Stimulated activated CD8-positive, alpha-beta memory T cell treated with anti-CD3 and anti-CD28 coated beads, Interleukin-15, amount 100 ng/mL, for 48 hours (primary cell): ENCODE data around the gene VPS39.

Experiments
- DNase-seq, 2 donors: peaks; one replicate each; pipeline ENCODE4 v3.0.0-alpha.2; 2020; ENCODE audit warnings: low read depth in 2 of 2

The VPS39 gene

DNA sequence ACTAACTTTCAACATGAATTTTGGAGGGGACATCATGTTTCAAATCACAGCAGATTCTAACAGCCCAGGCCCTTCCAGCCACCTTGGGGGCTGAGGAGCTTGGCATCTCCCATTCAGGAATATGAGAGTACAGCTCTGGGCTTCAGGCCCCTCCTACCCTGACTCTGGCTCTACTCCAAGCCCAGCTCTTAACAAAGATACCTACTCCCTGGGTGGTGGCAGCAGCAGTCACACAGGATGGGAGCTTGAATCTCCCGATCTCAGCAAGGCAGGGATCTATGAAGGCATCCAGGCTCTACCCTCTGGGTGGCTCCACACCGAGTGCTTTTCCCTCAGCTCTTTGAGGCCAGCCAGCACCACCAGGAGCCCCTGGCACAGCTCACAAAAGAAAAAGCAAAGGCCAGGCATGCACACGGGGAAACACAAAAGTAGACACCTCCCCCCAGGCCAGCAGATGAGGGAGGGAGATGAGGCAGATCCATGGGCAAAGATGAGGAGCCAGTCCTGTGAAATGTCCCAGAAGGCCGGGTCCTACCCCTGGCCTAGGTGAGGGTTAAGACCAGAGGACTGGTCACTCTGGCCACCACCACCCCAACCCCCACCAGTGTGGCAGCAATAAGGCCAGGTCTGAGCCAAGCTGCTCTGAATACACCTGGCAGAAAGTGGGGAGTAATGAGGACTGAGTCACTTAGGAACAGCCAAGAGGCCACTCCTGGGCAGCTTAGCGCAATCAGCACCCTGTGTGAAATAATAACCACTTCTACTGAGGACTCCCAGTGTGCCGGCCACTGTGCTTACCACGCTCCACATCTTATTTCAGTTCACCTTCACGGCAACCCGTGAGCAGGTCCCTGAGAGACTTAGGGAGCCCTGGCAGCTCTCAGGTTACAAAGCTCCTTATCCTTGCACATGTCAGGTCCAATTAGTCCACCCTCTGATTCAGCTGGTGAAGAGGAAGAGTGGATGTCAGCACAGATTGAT is 76.0 kb downstream of the VPS39 start:
- no peak for DNase-seq

DNA sequence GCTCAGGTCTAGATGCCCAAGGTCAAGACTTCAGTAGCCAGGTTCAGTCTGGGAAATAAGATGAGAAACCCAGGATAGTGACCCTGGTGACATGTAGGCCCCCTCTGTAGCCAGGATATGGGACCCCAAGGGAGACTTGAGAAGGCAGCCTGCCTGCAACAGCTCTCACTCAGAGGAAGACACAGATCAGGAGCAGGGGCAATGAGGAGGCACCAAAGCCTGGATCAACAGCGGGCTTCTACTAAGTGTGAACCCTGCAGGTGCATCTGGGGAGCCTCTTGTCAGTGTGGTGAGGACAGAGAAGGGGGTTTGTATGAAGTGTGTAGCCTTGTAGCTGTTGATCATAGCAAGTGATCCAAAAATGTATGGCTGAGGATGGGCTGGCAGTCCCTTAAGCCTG is 77.1 kb downstream of the VPS39 start:
- no peak for DNase-seq

DNA sequence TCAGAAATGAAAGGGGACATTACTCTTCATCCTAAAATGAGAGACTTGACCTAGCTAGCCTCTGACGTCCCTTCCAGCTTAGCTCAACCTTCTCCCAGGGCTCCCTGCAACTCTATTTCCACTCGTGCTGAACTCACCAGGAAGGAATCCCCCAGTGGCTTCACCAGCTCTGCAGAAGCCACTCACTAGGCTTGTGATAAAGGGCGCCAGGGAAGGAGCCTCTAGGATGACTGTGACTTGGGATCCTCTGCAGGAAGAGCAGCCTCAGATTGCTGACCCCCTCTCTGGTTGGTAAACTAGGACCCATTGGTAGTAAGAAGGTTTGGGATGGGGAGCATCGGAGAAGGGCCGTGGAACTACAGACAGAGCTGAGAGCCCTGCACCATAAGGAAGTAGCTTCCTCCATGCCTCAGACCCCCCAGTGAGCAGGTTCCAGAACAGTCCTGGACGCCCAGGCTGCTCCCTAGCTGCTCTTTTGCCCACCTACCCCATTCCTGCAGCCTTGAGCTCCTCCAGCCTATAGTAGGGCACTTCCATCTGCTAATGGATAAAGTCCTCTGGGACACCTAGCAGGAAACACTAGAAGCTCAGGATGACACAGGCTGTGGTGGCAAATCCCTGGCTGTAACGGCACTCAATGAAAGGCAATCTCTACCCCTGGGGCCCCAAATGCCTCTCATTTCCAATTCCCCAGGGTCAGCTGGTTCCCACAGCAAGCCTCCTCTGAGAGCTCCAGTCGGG is 77.7 kb downstream of the VPS39 start:
- no peak for DNase-seq

DNA sequence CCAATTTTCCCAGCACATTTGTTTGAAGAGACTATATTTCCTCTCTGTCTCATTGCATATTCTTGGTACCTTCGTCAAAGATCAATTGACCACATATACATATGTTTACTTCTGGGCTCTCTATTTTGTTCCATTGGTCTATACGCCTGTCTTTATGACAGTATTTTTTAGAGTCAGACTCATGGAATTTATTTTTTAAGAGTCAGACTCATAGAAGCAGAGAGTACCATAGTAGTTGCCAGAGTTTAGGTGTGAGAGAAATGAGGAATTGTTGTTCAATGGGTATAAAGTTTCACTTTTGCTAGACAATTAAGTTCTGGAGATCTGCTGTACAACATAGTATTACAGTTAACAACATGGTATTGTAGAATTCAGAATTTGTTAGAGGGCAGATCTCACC is 78.7 kb downstream of the VPS39 start:
- no peak for DNase-seq

DNA sequence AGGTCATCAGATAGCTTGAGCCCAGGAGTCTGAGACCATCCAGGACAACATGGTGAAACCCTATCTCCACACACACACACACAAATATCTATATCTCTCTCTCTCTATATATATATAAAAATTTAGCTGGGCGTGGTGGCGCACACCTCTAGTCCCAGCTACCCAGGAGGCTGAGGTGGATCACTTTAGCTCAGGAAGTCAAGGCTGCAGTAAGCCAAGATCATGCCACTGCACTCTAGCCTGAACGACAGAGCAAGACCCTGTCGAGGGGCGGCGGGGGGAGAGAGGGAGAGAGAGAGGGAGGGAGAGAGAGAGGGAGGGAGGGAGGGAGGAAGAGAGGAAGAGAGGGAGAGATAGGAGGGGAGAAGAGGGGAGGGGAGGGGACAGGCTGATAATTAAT is 79.6 kb downstream of the VPS39 start:
- no peak for DNase-seq

DNA sequence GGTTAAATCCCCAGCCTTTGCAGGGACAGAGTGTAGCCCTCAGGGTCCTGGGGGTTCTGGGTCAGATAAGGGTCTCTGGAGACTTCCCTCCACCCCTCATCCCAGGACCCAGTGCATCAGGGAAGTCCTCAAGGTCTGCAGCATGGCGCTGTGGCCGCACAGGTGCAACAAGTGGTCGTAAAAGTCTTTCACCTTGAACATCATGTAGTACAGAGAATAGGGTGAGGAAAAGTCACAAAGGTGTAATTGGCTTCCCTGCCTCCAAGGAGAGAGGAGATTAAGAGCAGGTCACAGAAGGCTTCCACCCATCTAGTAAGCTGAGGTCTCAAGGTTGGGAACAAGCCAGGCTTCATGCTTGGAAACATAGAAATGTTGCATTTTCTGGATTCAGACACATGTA is 84.6 kb downstream of the VPS39 start:
- no peak for DNase-seq

DNA sequence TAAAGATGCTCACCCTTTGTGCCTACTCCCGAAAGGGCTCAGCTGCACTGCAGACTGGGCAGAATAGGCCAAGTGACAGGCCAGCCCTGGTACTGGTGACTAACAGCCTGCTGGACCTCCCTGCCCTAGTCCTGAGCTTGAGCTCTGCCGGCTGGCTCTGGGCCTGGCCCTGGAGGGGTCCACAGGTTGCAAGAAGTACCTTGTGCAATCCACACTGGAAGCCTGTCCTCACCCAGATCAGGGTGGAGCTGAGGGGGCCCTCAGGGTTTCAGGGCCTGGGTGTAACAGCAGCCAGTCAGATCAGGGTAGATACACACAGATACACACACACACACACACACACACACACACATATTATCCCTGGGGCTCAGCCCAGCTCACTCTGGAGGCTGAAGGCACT is 86.4 kb downstream of the VPS39 start:
- no peak for DNase-seq

DNA sequence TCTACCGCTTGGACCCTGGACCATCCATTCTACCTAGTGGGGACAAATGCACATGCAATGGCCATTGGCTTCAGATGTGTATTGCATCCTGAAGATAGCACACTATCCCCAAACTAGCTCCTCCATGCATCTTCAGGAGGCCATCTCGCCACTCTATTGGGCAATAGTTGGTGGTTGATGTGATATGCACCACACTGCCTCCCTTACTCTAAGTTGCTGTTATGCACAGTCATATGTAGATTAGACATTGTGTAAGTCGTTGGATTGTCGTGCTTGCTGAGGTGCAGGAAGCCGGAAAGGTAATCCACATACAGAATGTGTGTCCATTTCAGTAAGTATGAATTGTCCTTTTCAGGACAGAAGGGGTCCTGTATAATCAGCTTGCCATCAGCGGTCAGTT is 87.1 kb downstream of the VPS39 start:
- no peak for DNase-seq

DNA sequence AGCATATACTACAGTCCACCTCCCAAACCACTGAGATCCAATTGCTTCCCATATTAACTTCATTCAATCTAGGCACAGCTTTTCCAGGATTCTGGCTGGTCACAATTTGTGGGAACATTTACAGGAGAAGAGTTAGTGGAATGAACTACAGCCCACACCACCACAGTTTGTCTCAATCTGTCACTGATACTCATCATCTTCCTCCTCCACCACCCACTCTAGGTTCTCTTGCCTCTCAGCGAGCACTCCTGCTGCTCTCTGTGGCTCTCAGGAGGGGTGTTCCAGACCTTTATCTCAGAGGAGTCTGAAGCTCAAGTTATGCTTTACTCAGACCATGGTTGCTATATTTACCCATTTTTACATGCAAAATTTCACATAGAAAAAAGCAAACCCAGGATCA is 87.8 kb downstream of the VPS39 start:
- DNase-seq: no peak

DNA sequence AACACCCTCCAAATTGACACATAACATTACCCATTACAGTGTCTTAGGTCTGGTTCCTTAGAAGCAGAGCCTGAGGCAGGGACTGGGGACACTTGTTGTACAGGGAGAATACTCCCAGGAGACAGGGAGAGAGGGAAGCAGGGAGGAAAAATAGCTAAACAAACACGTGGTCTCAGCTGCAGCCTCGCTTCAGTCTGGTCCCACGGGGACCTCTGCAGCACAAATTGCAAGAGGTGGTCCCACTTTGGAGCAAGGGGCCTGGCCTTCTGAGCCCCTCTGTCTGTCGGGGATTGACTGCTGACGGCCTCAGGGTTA is 88.7 kb downstream of the VPS39 start:
- no peak for DNase-seq

DNA sequence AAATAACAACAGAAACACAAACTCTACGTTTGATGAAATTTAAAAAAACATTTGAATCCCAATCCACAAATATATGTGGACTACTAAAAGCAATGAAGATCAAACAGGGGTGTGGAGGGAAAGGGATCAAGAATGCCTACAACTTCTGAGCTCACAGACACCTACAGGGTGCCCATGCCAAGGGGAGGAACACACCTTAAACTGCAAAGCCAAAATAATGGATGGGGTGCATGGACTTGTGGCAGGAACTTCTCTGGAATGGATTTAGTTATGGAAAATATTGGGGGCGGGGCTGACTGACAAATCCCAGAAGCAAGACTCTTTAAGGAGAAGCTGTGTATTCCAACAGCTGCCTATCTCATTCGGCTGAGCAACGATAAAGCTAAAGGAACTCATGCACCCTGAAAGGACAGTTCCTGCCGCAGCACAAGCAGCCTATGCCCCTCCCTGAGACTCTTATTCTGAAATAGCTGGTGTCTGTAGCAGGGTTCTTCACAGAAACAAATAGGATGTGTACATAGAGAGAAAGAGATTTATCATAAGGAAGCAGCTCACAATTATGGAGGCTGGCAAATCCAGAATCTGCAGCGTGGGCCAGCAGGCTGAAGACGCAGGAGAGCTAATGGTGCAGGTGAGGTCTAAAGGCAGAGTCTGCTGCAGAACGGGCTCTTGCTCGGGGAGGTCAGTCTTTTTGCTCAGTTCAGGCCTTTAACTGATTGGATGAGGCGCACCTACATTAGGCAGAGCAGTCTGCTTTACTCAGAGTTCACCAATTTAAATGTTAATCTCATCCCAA is 89.3 kb downstream of the VPS39 start:
- DNase-seq: no peak

DNA sequence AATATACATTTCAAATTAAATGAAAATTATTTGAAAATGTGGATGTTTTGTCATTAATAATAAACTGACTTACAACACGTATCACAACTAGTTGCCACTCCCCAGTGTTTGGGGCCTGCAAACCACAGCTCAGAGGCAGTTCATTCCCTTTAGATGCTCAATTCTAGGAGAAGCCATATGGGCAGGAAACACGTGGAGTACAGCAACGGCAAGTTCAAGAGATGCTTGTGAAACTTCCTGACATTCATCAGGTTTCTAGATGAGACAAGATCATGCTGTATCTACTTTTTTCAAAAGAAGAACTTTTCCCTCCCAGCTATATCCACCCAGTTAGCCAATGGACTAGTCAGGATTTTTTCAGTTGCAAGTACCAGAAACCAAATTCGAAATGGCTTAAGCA is 96.2 kb downstream of the VPS39 start:
- DNase-seq: no peak

DNA sequence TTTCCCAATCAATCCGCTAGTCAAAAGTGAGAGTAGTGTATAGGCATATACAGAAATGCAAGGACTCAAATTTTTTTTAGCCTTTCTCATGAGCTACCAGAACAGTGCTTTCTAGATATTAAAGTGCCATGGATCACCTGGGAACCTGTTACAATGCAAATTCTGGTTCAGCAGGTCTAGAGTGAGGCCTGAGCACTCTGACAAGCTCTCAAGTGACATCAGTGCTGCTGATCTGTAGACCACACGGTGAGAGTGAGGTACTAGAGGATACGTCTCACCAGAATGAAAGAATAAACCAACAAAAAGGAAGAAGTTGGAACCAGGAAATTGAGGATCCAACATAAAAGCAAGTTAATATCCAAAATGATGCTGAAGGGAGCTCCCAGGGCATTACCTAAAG is 97.7 kb downstream of the VPS39 start:
- no peak for DNase-seq

DNA sequence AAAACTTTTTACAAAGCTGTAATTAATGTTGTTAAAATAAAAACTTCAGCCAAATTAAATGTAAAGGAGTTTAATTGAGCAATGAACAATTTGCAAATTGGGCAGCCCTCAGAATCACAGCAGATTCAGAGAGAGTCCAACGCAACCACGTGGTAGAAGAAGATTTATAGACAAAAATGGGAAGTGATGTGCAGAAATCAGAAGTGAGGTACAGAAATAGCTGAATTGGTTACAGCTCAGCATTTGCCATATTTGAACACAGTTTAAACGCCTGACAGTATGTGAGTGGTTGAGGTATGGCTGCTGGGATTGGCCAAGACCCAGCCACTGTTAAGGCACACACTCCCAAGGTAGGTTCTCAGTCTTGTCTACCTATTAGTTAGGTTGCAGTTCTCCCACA is 99.3 kb downstream of the VPS39 start:
- DNase-seq: no peak
